ENCODE measurements around the gene PACS1.

GRCh38 chr11:66066751-66067150, 3.3 kb upstream of the PACS1 start:
- no peak for TF ChIP-seq POLR2A (IDR thresholded peaks at IDR 0.05)
- no peak for TF ChIP-seq CTCF (IDR thresholded peaks at IDR 0.05)

Data from breast epithelium (tissue), 3 donors.